HCT116 (cell line): ENCODE data around the gene BABAM2. TPM values are rescaled to one million over a fixed set of nuclear protein-coding genes. Genes with fewer than 3 reads are reported as not detected.

Experiments used
- ATAC-seq: fragments of 200-7000 bp; cut with Tn5 transposase; 2 replicates; pipeline ENCODE4 v1.9.1; 2020; ENCODE audit warnings: mild to moderate bottlenecking, moderate library complexity
- BruUV-seq: library from RNA; stranded (reverse); fragments of 400-500 nt; replicated peaks from 2 replicates; lab custom pipeline; 2021; lab: Mats Ljungman, UMichigan
- CTCF ChIA-PET: fragments of 300-600 bp; sonication (Branson Sonifier 250); formaldehyde crosslinking; loops from one replicate; lab custom pipeline; 2021; ENCODE audit warnings: antibody characterized with exemption; lab: Charles Lee
- POLR2A ChIA-PET: fragments of 300-600, 350-600 bp; sonication (Branson Sonifier 250); formaldehyde crosslinking; loops from one replicate; lab custom pipeline; 2021; ENCODE audit warnings: antibody characterized with exemption; lab: Charles Lee
- RAD21 ChIA-PET, 2 experiments: fragments of 300-600 bp; sonication (Branson Sonifier 250); formaldehyde crosslinking; loops; one replicate each; lab custom pipeline; 2023; ENCODE audit warnings: low total read pairs in 2 of 2; ENCODE audit not compliant: uncharacterized antibody in 2 of 2, unreplicated experiment in 2 of 2, low non-redundant PET in 1 of 2; lab: Charles Lee
- DNase-seq: peaks from one replicate; pipeline ENCODE4 v3.0.0-alpha.2; 2010; ENCODE audit warnings: low read depth, low spot score
- H2AFZ ChIP-seq: fragments of 200-600 bp; shearing (Covaris generic), sonication (generic); 2 replicates; pipeline ENCODE4 v1.6.1; 2017; ENCODE audit warnings: low read depth, mixed run types, mixed read lengths, antibody characterized with exemption, low read length; ENCODE audit not compliant: poor library complexity, severe bottlenecking
- H3K27ac ChIP-seq: 2 replicates; pipeline ENCODE4 v1.5.1; 2012; ENCODE audit warnings: low read depth, low read length
- H3K27me3 ChIP-seq: fragments of 200-600 bp; sonication (generic); 2 replicates; pipeline ENCODE4 v1.6.1; 2016; ENCODE audit warnings: mixed run types, low read length, mixed read lengths; ENCODE audit not compliant: insufficient read depth
- H3K36me3 ChIP-seq, 2 experiments: fragments of 200-500 bp in 1 of 2; fragments of 200-600 bp in 1 of 2; sonication (Bioruptor generic) in 1 of 2; sonication (generic) in 1 of 2; 2 replicates each; pipeline versions ENCODE4 v1.5.1 to v1.6.1; 2014 to 2016; ENCODE audit warnings: low read length in 2 of 2, inconsistent platforms in 1 of 2, mixed read lengths in 1 of 2, mixed run types in 1 of 2; ENCODE audit not compliant: insufficient read depth in 2 of 2, control insufficient read depth in 1 of 2
- H3K4me1 ChIP-seq, 2 experiments: fragments of 200-600 bp in 1 of 2; sonication (generic) in 1 of 2; 2 replicates each; pipeline versions ENCODE4 v1.5.1 to v1.6.1; 2012 to 2017; ENCODE audit warnings: low read length in 2 of 2, inconsistent platforms in 1 of 2, mild to moderate bottlenecking in 1 of 2, mixed read lengths in 1 of 2, mixed run types in 1 of 2, moderate library complexity in 1 of 2; ENCODE audit not compliant: insufficient read depth in 2 of 2, control insufficient read depth in 1 of 2
- H3K4me2 ChIP-seq: fragments of 200-600 bp; sonication (generic); 2 replicates; pipeline ENCODE4 v1.6.1; 2017; ENCODE audit warnings: mixed run types, low read length, mixed read lengths
- H3K4me3 ChIP-seq, 2 experiments: fragments of 200-600 bp in 1 of 2; sonication (generic) in 1 of 2; replicated peaks in 1 of 2; 2 replicates each; pipeline ENCODE4 v1.5.1; 2011 to 2016; ENCODE audit warnings: low read length in 2 of 2, control low read depth in 1 of 2, low read depth in 1 of 2, mild to moderate bottlenecking in 1 of 2, mixed read lengths in 1 of 2, mixed run types in 1 of 2
- H3K79me2 ChIP-seq: fragments of 200-600 bp; sonication (generic); 2 replicates; pipeline ENCODE4 v1.6.1; 2017; ENCODE audit warnings: mild to moderate bottlenecking, mixed run types, low read length, moderate library complexity, mixed read lengths; ENCODE audit not compliant: insufficient read depth
- H3K9ac ChIP-seq: fragments of 200-600 bp; sonication (generic); 2 replicates; pipeline ENCODE4 v1.6.1; 2016; ENCODE audit warnings: low read length, mixed read lengths
- H3K9me2 ChIP-seq: fragments of 200-600 bp; sonication (generic), shearing (Covaris generic); 2 replicates; pipeline ENCODE4 v1.6.1; 2017; ENCODE audit warnings: mixed run types, mild to moderate bottlenecking, moderate library complexity; ENCODE audit not compliant: insufficient read depth
- H3K9me3 ChIP-seq, 2 experiments: fragments of 200-500 bp in 1 of 2; fragments of 200-600 bp in 1 of 2; sonication (Bioruptor generic) in 1 of 2; sonication (generic) in 1 of 2; 2 replicates each; pipeline ENCODE4 v1.6.1; 2014 to 2017; ENCODE audit warnings: low read length in 2 of 2, mixed read lengths in 2 of 2, inconsistent platforms in 1 of 2, low read depth in 1 of 2, mild to moderate bottlenecking in 1 of 2, mixed run types in 1 of 2, moderate library complexity in 1 of 2; ENCODE audit not compliant: control insufficient read depth in 1 of 2, insufficient read depth in 1 of 2
- H4K20me1 ChIP-seq: fragments of 200-600 bp; sonication (generic), shearing (Covaris generic); 2 replicates; pipeline ENCODE4 v1.6.1; 2017; ENCODE audit warnings: mixed run types, mild to moderate bottlenecking, moderate library complexity; ENCODE audit not compliant: insufficient read depth
- CBX3 ChIP-seq: IDR thresholded peaks from 2 replicates; pipeline ENCODE4 v1.6.1; 2012; ENCODE audit warnings: low read depth
- EGR1 ChIP-seq: IDR thresholded peaks from 2 replicates; pipeline ENCODE4 v1.6.1; 2012; ENCODE audit warnings: low read depth
- EZH2phosphoT487 ChIP-seq: fragments of 200-600 bp; IDR thresholded peaks from 2 replicates; pipeline ENCODE4 v1.6.1; 2018; ENCODE audit warnings: antibody characterized with exemption, borderline replicate concordance
- FOSL1 ChIP-seq: IDR thresholded peaks from 2 replicates; pipeline ENCODE4 v1.6.1; 2012; ENCODE audit warnings: low read depth
- JUND ChIP-seq: IDR thresholded peaks from 2 replicates; pipeline ENCODE4 v1.6.1; 2012
- POLR2A ChIP-seq: IDR thresholded peaks from 2 replicates; pipeline ENCODE4 v1.7.0; 2011; ENCODE audit warnings: borderline replicate concordance; ENCODE audit not compliant: insufficient read depth, insufficient read length; ENCODE audit errors: extremely low read depth
- SIN3A ChIP-seq: IDR thresholded peaks from 2 replicates; pipeline ENCODE4 v1.6.1; 2012; ENCODE audit warnings: low read depth
- YY1 ChIP-seq: IDR thresholded peaks from 2 replicates; pipeline ENCODE4 v1.6.1; 2011; ENCODE audit warnings: low read length, low read depth, moderate library complexity, mild to moderate bottlenecking; ENCODE audit not compliant: insufficient replicate concordance; ENCODE audit errors: extremely low read depth
- intact Hi-C: fragments of 100-400 bp; cut with micrococcal nuclease; formaldehyde crosslinking; loops from 2 replicates; pipeline ENCODE4 v1.10.0; 2022
- total RNA-seq: library from RNA; stranded (reverse); gene quantifications from one replicate; pipeline ENCODE4 v1.2.1, GENCODE V29; 2021; ENCODE audit not compliant: unreplicated experiment

Gene BABAM2
- total RNA-seq, 1 experiment from 2014 or later: 23.8 TPM

GRCh38 chr2:28047681-28048080 lies 157.2 kb downstream of the BABAM2 start:
- intact Hi-C loops: no loop called here
- Histone ChIP-seq H3K4me1 (no peaks in the 10 kb centered on the region), H3K36me3 (no peaks in the 10 kb centered on the region), H3K79me2 (no peaks in the 10 kb centered on the region), H3K9me2 (no peaks in the 10 kb centered on the region), H3K9me3 (no peaks in the 10 kb centered on the region), H3K4me3 (no peak overlapping the region), H4K20me1 (no peaks in the 10 kb centered on the region), H3K9ac (no peak overlapping the region), H3K4me2 (no peak overlapping the region), H3K27me3 (no peaks in the 10 kb centered on the region), H3K27ac (no peak overlapping the region), H2AFZ (no peak overlapping the region)
- ChIA-PET RAD21 (no interaction called here), POLR2A (no interaction called here), CTCF (no interaction called here)
- BruUV-seq: no TSS peak
- DNase-seq (no peak), ATAC-seq (no peak)
- TF ChIP-seq SIN3A (no peak), JUND (no peak), POLR2A (no peak)

DNA sequence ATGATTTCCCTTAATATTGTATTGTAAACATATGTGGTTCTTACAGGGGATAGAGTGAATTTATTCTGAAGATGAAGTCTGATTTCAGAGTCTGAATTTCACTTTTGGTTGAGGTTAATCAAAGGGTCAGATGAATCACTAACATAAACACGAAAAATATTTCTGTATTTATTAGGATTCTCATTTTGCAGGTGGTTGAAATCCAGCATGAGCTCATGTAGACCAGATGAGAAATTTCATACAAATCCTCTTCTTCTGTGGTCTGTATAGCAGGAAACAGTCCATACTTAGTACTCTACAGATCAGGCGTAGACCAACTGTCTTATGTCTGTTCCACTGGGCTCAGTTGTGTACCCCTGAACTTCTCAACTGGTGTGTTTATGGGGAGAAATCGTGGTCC lies 157.8 kb downstream of the BABAM2 start:
- no peak overlapping the region for H2AFZ ChIP-seq
- H3K36me3 ChIP-seq: no peaks in the 10 kb centered on the region
- CTCF ChIA-PET: no interaction called here
- no peak overlapping the region for H3K27ac ChIP-seq
- H3K9me2 ChIP-seq: no peaks in the 10 kb centered on the region
- no peaks in the 10 kb centered on the region for H4K20me1 ChIP-seq
- no peaks in the 10 kb centered on the region for H3K9me3 ChIP-seq
- intact Hi-C loops: no loop called here
- no peaks in the 10 kb centered on the region for H3K4me1 ChIP-seq
- no peak for DNase-seq
- TF ChIP-seq FOSL1 (no peak), EGR1 (no peak), EZH2phosphoT487 (no peak), CBX3 (no peak), YY1 (no peak)
- no TSS peak for BruUV-seq
- RAD21 ChIA-PET: no interaction called here
- no peak overlapping the region for H3K9ac ChIP-seq
- no peaks in the 10 kb centered on the region for H3K79me2 ChIP-seq
- H3K4me3 ChIP-seq: no peak overlapping the region
- ATAC-seq: no peak
- POLR2A ChIA-PET: no interaction called here
- no peak overlapping the region for H3K4me2 ChIP-seq
- no peaks in the 10 kb centered on the region for H3K27me3 ChIP-seq
